Stimulated activated CD4-positive, alpha-beta T cell treated with anti-CD3 and anti-CD28 coated beads, TNF-alpha, amount 100 ng/mL, for 24 hours (primary cell): ENCODE results near the gene ATP23.

ENCODE experiments used
- DNase-seq, 3 experiments: peaks; one replicate each; pipeline ENCODE4 v3.0.0-alpha.2; 2020; ENCODE audit warnings: low read depth in 3 of 3

ATP23 gene

DNA sequence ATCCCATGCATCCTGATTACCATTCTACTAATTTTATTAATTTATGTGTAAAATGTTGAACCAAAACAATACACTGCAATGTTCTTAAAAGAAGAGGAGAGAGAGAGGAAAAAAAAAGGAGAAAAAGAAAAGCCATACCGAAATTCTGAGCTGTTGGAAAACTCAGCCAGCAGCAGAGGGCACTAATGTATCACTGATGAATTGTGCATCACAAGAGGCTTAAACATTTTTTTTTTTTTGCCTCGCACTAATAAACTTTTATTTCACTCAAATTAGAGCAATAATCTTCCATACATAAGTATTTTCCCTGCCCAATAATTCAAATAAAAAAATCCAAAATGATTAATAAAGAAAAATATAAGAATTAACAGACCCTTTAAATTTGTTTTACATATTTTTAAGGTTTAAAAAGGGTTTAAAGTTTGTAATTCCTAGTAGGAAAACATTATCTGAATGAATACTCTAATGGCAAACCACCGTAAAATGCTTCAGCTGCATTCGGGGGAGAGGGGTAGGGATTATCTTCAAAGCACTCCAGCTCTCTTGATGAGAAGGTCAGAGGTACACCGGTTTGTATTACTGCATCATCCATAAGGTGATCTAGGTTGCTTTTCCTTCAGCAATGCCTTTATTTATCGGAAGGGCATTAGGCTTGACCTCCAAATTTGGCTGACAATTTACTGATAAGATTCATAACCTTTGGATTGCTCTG is 41.9 kb downstream of the ATP23 start:
- peak in 1 of 3 experiments; percentile 1 for DNase-seq

DNA sequence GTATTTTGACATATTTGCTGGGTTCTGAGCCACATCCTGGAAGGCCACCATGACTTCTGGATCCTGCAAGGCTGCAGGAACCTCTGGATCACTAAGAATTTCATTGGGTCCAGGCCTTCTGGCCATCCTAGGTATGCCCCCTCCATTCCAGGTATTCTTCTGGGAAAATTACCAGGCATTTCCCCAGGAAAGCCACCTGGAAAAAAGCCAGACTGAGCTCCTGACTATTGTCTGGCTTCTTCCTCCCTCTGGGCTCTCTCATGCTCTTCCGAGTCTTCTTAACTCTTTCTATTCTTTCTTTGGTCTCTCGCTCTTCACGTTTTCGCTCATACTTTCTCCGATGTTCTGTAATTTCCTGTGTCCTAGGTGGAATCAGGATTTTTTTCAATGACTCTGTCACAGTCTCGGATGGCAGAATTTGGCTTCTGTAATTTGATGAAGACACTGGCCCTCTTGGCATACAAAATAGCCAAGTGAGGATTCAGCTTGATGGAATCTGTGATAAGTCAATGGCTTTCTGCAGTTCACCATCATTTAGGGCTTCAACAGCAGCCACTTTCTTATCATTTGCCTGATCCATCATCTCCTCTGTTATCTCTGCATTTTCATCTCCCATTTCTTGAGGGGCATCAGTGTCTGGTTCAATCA is 42.6 kb downstream of the ATP23 start:
- no peak for DNase-seq

DNA sequence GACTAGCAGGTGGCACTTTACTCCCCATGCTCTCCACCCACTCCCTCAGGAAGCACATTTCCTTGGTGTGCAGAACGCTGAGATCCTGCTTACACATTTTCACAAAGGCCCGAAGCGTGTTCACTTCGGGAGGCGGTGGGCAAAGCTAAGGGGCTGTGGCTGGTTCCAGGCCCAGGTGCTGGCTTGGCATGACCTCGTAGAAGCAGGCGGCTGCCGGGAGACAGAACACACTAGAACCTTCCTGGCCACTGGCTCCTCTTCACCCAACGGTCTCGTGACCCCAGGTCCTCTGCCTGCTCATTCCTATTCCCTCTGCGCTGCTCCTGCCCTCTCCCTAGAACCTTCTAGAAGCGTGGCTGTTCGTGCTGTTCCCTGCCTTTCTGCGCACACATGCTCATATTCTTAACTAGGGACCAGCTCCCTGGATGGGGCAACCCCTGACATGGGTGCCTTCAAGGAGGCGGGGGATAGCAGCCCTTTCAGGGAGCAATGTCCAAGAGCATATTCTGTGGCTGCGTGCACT is 43.3 kb downstream of the ATP23 start:
- DNase-seq, result no peak

- no peak for DNase-seq
Observed at GRCh38 chr12:57985685-57986084, 44.3 kb downstream of the ATP23 start.

DNA sequence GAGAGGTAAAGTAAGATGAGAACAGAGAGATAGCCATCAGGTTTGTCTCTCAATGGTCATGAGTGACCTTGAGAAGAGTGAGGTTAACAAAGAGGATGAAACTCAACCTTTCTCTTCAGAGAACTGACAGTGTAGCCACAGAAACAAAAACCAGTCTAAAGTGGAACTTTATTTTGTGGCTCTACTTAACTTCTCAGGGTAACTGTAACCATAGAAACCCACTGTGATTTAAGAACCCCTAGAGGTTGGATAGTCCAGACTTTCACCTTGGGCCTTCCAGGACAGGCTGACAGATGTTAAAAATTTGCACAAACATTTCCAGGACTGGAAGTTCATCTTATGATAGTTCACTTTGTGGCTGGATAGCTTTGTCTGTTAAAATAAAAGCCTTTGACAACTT is 48.5 kb downstream of the ATP23 start:
- no peak for DNase-seq

DNA sequence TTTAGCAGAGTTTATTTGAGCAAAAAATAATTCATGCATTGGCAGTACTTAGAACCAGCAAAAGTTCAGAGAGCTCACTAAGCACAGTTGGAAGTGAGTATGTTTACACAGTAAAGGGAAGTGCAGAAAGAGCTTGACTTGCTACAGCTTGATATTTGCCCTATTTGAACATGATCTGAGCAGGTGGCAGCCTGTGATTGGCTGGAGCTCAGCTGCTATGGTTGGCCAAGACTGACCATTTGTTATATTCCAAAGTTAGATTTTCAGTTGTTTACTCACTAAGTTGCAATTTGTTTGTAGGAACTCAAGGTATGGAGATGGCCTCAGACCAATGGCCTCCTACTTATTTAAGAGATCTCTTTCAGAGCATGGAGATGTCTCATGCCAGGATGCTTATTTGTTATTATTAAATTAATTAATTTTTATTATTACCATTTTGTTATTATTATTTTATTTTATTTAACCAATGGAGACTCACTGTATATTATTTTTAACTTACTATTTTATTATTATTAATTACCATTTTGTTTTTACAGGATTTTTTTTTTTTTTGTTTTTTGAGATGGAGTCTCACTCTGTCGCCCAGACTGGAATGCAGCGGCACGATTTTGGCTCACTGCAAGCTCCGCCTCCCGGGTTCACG is 49.0 kb downstream of the ATP23 start:
- DNase-seq, result no peak

DNA sequence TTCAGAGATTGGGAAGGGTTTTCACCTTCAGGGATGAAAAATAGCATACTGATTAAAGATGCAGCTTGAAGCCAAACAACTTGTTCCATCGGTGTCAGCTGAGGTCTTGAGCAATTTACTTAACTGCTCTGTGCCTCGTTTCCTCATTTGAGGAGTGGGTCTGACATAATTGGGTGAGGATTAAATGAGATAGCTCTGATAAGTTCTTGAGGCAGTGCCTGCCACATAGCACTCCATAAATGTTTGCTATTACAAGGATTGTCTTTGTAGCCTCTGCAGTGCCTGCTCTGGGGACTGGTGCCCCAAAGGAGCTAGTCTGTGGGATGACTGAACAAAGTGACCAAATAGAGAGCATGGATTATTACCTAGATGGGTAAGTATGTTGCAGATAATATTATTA is 50.6 kb downstream of the ATP23 start:
- no peak for DNase-seq

DNA sequence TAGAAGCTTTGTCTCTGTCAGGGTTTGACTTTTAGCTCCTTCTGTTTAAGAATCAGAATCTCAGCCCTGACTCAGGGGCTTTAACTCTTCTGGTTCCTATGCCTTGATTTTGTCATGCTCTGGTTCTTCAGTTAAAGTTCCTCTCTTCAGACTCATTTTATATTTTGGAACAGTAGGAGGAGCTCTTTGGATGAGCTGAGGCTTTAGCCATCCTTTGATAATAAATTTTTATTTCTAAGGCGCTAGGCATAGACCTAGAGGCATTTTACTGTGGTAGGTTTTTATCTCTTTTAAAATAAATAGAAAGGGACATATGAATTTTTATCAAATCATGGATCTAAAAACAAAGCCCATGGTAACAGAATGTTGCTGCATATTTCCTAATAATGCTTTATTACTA is 51.7 kb downstream of the ATP23 start:
- DNase-seq, result no peak

GRCh38 chr12:57993834-57994233 is 52.5 kb downstream of the ATP23 start:
- no peak for DNase-seq

DNA sequence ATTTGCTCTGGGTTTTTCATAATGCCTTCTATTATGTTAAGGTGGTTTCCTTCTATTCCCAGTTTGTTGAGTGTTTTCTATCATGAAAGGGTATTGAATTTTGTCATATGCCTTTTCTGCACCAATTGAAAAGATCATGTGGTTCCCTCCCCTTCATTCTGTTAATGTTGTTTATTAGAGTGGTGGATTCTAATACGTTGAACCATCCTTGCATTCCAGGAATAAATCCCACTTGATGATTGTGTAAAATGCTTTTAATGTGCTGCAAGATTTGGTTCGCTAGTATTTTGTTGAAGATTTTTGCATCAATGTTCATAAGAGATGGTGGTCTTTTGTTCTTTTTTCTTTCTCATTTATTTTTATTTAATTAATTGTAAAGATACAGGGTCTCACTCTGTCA is 55.2 kb downstream of the ATP23 start:
- no peak for DNase-seq

DNA sequence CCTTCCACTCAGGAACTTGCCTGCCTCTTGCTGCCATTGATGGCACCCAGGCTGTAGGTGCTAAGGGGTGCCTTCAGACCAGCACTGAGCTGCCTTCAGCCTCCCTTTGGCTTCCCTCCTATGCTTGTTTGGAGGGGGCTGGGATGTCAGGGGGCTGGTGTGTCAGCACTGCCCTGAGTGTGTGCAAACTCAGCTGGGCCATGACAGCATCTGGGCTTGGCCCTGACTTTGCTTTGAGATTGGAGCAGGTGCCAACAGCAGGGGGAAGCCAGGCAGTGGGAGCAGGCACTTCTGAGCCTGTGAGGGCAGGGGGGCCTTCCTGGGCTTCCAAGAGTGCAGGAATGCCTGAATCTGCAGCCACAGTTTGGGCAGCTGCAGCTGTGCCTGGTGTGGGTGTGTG is 56.9 kb downstream of the ATP23 start:
- no peak for DNase-seq

- DNase-seq, result no peak
Observed at GRCh38 chr12:58000499-58000898, 59.1 kb downstream of the ATP23 start.

- no peak for DNase-seq
Observed at GRCh38 chr12:58007875-58008274, 66.5 kb downstream of the ATP23 start.

DNA sequence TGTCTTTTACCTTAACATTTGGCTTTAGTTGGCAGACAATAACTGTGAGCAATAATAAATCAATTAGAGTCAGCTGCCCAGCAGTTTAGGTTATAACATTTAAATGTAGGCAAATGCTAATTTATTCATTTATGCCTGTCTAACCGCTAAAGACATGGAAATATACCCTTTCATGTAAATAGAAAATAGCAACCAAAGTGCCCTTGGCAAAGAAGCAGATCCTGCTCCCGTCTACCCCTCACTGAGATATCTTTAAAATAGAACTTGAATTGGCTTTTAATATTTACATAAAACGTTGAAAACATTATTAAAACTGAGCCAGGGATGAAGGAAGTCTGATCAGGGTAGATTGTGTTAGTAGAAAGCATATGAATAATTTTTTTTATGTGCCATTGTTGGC is 67.3 kb downstream of the ATP23 start:
- DNase-seq, result no peak
